Measurements from ENCODE around the gene RIMBP3C.
"Not testable (repeated sequence)": the region's sequence is repeated elsewhere in the genome, so short reads cannot be mapped to it uniquely, and the experiment has no call there.

The RIMBP3C gene

GRCh38 chr22:21571679-21572078, 20.4 kb upstream of the RIMBP3C start:
- no peak for DNase-seq

GRCh38 chr22:21570398-21570797, 19.1 kb upstream of the RIMBP3C start:
- no peak for DNase-seq

DNA sequence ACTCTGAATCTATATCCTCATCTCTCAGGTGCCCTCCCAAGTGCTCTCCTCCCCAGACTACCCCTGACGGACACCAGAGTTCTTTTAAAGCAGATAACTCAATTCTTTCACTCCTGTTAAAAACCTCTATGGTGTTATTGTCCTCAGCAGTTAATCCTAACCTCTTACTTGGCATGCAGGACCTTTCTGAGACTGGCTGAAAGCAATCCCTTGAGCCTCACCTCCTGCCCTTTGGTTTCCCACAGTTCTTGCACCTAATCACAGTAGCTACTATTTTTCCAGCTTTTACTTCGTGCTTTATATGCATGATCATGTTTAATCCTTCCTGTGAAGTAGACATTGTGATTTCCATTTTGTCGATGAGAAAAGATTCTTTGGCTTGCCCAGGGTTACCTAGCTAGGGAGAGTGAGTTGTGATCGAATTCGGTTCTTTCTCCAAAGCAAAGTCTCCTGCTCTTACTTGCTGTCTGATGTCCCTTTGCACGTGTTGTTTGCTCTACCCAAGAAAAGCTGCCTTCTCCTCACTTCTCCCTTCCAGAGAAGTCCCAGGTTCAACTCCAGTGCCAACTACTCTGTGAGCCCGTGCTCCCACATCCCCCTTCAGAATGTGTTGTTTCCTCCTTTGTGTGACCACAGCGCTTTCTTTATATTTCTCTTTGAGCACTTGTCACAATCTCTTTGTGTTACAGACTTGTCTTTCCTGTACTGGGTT, 18.4 kb upstream of the RIMBP3C start:
- no peak for DNase-seq

DNA sequence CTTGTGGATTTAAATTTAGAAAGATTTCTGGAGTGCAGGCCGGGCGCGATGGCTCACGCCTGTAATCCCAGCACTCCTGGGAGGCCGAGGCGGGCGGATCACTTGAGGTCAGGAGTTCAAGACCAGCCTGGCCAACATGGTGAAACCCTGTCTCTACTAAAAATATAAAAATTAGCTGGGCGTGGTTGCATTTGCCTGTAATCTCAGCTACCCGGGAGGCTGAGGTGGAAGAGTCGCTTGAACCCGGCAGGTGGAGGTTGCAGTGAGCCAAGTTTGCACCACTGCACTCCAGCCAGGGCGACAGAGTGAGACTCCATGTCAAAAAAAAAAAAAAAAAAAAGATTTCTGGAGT, 17.8 kb upstream of the RIMBP3C start:
- not testable (repeated sequence) for DNase-seq

GRCh38 chr22:21568347-21569075, 17.2 kb upstream of the RIMBP3C start:
- DNase-seq = peak; percentile 49

DNA sequence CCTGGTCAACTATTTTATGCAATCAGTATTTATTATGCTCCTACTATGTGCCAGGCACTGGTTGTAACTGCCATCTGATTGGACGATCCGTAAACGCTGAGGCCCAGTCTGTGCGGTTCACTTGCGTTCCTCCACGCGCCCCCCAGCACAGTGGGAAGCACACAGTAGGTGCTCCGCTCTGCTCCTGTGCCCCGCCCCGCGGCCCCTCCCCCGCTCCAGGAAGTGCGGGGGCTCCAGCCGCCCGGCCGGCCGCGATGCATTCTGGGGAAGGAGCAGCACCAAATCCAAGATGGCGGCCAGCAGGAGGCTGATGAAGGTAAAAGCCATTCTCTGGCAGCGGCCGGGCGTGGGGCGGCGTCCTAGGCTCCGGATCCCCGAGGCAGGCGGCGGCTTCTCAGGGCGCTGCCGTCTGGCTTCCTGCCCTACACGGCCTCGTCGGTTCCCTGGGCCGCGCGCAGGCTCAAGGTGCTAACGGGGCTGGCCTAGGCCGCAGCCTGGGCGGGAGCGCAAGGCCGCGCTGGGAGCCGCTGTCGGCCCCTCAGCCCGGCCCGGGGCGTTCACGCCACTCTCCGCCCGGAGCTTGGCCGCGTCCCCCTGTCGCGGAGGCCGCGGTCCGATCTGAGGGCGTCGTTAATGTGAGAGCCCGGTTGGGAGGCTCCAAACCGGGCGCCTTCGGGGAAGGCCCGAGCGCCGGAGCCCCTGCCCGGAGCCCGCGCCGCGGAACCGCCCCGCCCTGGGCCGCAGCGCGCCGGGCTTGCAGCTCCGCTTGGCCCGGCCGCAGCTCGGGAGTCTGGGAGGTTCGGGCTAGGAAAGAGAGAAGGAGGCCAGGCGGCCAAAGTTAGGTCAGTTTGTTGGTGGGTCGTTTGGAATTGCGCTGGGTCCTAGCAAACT, 16.4 kb upstream of the RIMBP3C start, which contains the start of gene UBE2L3:
Gene UBE2L3, plus strand, starts transcription at position 259 of the 891 bp plus-strand sequence. Its CDS starts 31 bp downstream, at position 290.
- peak; percentile 84 for DNase-seq

GRCh38 chr22:21564411-21564810, 13.2 kb upstream of the RIMBP3C start:
- no peak for DNase-seq

DNA sequence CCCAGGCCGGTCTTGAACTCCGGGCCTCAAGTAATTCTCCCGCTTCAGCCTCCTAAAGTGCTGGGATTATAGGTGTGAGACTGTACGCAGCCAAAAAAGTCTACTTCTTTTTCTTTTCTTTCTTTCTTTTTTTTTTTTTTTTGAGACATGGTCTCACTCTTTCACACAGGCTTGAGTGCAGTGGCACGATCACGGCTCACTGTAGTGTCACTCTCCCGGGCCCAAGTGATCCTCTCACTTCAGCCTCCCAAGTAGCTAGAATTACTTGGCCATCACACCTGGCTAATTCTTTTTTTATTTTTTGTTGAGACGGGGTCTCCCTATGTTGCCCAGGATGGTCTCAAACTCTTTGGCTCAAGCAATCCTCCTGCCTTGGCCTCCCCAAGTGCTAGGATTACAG, 12.7 kb upstream of the RIMBP3C start:
- no peak for DNase-seq

DNA sequence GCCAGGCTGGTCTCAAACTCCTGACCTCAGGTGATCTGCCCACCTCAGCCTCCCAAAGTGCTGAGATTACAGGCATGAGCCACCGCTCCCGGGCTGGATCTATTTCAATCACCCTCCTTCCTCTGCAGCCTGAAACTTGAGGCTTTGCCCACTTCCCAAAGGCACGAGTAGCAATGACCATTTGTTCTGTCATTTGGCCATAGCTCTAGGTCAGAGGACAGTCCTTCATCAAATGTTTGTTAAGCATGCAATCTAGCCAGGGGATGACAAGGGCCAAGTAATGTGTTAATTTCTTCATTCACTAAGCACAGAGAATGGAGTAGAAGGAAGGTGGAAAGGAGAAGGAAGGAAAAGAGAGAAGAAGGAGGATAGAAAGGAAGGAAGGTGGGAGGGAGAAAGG, 9.4 kb upstream of the RIMBP3C start:
- not testable (repeated sequence) for DNase-seq

- not testable (repeated sequence) for DNase-seq
Observed at GRCh38 chr22:21559345-21560125, 8.3 kb upstream of the RIMBP3C start.

GRCh38 chr22:21550678-21551047, 598 bp downstream of the RIMBP3C start:
- DNase-seq = not testable (repeated sequence)

DNA sequence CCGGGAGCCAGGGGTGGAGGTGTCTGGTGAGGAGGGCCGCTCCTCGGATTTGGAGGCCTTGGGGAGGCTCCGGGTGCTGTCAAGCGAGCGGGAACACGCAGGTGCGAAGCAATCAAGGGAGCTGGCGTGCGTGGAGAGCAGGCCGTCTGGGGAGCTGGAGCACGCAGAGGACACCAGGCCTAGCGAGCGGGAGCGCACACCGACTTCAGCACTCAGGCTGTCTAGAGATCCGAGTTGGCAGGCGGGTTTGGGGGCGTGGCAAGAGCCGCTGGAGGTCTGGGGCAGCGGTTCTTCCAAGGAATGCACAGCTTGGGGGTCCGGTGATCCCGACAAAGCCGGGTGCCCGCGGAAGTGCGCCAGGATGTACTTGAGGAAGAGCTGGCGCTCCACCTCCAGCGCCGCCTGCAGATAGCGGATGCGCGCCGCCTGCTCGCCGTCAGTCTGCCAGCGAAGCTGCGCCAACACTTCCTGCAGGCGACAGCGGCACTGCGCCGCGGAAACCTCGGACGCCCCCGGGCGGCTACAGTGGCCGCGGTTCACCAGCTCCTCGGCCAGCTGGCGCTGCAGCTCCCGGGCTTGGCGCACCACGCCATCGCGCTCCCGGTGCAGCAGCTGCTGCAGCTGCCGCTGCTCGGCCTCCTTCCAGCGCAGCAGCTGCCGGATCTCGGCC, 1.1 kb downstream of the RIMBP3C start:
- not testable (repeated sequence) for DNase-seq

DNA sequence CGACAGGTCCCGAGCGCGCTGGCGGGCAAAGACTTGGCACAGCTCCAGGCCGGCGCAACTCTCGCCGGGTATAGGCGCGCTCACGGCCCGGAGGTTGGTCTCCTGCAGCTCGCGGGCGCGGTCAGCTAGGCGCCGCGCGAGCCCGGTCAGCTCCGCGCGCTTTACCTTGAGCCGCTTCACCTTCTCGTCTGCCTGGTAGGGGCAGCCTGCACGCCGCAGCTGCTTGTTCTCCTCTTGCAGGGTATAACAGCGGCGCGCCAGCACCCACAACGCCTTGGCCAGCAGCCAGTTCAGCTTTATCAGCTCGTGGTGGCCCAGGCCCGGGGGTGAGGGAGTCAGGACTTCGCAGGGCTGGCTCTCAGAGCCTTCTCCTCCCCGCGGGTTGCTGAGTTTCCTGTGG, 1.7 kb downstream of the RIMBP3C start:
- DNase-seq = not testable (repeated sequence)

DNA sequence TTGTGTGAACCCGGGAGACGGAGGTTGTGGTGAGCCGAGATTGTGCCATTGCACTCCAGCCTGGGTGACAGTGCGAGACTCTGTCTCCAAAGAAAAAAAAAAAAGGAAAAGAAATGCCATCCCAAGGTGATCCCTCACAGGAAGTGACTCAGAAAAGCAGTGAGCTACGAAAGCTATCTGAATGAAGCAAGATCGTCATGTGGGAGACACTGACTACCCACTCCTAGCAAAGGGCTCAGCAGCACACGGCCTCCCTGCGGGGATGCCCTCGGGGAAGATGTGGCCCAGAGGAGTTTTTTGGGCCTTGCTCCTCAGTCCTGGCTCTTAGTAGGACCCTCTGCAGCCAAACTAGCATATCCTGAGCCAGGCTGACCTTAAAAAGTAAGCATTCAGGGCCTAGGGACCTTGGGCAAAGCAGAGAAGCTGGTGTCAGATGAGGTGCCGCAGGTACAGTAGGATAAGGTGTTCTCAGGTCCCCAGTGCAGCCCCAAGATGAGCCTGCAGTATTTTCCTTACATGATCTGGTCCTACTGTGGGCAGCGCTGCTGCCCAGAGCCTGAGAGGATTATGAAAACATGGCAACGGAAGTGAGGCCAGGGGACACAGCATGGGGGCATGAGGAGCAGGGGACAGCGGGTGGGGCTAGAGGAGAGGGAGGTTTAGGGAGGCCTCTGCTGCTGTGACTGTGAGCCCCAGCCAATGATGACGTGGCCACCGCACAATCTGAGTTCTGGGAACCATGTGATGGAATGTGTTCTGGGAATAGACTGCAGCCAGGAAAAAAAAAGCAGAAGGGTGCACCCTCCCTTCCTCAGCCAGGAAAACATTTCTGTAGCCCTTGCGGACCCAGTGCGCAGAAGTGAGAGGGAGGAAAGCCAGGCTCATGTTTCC, 6.6 kb downstream of the RIMBP3C start:
- not testable (repeated sequence) for DNase-seq

- not testable (repeated sequence) for DNase-seq
Observed at GRCh38 chr22:21539862-21540261, 11.4 kb downstream of the RIMBP3C start.

DNA sequence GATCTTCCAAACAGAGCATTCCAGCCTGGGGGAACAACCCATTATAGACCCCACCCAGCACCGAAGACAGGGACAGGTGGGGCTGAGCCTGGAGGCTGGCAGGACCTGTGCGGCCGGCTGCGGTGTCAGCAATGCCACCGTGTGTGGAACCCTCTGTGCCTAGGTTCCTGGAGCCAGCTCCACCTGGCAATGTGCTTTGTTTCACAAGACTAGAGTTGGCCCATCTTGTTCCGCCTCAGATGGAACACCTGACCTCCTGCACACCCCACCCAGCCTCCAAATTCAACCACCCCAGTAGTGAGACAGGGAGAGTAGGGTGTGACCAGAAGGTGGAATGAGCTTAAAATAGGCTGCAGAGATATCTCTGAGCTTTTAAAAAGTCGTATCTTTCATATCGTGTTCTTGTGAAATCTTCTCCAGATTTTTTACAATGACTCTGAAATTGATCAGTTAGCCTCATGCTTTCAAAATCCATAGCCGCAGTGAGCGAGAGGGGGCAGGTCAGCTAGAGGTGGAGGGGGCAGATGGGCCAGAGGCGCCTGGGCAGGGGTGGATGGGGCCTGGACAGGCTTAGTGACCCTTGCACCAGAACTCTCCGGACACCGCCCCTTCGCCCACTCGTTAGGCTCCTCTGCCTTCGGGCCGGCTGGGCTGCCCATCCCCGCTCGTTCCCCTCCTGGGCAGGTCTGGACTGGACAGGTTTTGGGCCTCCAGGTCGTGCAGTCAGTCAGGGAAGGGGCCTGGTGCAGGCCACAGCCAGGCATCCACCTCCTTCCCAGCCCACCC, 18.2 kb downstream of the RIMBP3C start:
- not testable (repeated sequence) for DNase-seq

DNA sequence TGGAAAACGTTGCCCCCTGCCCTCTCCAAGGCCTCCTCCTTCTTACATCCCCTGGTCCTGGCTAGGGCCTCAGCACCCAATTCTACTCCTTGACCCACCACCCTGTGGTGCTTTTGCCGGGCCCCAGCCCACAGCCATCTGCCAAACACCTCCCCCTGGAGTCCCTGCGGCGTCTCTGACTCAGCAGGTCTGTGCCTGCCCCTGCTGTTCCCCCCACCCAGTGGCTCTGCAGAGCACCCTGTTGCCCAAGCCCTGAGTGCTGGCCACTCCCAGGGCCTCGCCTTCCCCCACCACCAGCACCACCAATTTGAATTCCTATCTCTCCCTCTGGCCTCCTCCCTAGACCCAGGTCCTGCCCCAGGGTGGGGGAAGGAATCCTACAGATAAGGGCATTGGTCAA, 19.7 kb downstream of the RIMBP3C start:
- not testable (repeated sequence) for DNase-seq

DNA sequence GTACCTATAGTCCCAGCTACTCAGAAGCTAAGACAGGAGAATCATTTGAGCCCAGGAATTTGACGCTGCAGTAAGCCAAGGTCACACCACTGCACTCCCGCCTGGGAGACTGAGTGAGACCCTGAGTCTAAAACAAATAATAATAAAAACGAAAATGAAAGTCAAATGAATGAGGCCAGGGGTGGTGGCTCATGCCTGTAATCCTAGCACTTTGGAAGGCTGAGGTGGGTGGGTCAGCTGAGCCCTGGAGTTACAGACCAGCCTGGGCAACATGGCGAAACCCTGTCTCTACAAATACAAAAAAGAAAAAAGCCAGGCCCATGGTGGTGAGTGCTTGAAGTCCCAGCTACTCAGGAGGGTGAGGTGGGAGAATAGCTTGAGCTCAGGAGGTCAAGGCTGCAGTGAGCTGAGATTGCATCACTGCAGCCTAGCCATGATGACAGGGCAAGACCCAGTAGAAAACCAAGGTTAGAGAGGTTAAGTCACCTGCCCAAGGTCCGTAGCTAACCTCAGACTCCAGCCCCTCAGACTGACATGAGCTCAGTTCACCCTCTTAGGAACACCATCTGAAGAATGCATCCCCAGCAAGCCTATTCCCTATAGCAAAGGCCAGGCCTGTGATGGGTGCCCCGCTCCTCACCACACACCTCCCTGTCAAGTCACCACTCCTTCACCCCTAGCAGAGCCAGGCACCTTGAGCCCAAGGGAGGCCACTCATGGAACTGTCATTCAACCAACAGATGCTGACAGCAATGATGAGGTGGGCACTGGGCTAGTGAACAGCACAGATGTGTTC, 24.4 kb downstream of the RIMBP3C start:
- DNase-seq = not testable (repeated sequence)

All from EL (cell line).